HG02943 (cell line): ENCODE measurements around the gene HGF.
"Not testable (repeated sequence)": the region's sequence is repeated elsewhere in the genome, so short reads cannot be mapped to it uniquely, and the experiment has no call there.

ENCODE experiments used
- ATAC-seq: cut with Tn5 transposase; IDR thresholded peaks from one replicate; pipeline ENCODE4 v1.9.1; 2021; ENCODE audit warnings: mild to moderate bottlenecking, low read depth, moderate library complexity; ENCODE audit not compliant: unreplicated experiment

Gene HGF

DNA sequence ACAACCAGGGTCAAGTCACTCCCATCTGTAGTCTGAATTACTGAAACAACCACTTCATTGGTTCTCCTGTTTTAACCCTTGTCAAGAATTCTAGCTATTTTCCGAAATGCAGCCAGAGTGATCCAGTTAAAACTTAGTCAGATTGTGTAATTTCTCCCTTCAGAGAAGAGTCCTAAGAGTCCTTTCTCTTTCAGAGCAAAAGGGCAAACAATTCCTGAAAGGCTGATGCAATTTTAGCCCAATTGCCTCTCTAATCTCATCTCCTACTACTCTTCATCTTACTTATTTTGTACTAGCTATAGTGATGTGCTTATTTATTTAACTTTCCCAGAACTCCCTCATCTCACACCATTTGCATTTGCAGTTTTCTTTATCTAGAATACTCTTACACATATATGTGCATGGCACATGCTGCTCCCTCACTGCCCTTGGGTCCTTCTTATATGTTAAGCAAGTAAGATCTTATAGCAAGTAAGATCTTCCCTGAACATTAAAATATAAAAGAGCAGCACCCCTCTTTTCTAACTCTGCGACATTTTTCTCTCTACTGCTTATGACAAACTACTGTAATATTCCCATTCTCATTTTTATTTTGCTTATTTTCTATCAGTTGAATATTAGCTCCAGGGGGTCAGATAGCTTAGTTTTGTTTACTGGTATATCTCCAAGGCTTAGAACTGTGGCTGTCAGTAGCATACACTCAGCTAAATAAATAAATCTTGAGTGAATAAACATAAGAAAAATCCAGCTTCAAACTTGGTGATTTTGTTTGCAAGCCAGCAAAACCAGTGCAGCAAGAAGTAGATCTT, 44.6 kb downstream of the HGF start:
- ATAC-seq: no peak

DNA sequence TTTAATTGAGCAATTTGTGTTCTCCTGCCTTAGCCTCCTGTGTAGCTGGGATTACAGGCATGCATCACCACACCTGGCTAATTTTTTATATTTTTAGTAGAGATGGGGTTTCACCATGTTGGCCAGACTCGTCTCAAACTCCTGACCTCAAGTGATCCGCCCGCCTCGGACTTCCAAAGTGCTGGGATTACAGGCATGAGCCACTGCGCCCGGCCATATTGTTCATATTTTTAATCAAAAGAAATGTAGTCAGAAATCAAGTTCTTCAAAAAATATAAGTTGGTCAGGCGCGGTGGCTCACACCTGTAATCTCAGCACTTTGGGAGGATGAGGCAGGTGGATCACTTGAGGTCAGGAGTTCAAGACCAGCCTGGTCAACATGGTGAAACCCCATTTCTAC, 47.6 kb downstream of the HGF start:
- not testable (repeated sequence) for ATAC-seq

DNA sequence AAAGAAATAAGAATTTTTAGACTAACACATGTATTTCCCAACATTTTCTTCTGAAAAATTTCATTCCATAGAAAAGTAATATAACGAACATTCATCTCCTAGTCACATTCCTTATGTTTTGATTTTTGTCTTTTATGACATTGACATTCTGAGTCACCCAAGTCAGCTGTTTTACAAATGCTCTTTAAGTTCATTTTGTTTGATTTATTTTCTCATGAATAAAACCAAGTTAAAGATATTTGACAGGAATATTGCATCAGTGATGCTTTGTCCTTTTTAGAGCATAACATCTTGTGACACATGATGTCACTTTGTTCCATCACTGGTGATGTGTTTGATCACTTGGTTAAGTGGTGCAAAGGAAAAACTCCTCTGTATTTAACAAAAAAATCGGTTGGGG, 48.4 kb downstream of the HGF start:
- no peak for ATAC-seq

DNA sequence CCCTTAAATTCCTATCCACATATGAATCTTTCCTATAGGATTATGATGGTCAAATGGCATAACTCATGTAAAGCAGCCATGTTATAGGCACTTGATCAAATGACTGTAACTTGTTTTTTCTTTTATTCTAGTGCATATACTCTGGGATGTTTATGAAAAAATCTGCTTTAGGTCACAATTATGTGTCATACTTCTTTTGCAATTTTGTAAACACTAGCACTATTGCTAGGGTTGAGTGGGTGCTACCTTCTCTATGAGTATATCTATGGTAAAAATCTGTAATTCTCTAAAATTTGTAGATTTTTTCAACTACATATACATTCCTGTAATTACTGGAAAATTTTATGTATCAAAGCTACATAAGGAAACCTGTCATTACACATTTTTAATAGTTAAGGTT, 50.0 kb downstream of the HGF start:
- ATAC-seq: no peak

DNA sequence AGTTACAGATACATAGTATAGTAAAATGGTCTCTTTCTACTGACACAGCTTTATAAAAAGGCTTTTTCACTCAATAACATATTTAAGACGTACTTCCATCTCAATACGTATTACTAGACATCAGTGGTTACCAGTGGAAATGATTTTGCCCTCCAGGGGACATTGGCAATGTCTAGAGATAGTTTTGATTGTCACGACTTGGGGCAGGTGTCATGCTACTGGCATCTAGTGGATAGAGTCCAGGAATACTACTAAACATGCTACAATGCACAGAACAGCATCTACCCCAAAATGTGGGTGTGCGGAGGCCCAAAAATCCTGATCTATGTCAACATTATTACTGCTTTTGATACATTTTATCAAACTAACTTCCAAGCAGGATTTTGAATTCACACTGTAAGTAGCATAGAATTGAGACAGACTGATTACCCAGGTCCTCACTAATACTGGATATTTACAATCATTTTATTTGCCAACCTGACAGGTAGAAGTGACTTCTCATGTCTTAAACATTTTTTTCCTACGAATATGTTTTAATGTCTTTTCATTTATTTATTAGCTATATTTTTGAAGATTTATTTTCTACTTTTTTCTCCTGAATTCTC, 53.8 kb downstream of the HGF start:
- no peak for ATAC-seq

DNA sequence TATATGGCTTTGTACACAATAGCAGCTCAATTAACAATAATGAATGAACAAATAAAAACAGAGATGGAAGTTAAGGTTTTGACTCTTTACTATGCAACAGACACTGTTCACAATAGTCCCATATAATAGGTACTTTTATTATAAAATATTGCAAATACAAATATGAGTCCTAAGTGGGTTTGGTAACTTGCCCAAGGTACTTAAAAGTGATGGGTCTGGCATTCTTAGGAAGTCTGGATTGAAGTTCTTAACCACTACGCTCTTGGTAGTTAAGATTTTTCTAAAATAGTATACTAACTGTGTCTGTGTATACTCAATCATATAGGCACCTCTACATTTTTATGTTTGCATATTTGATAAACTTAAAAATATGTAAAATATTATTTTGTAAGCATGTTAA, 55.5 kb downstream of the HGF start:
- no peak for ATAC-seq

DNA sequence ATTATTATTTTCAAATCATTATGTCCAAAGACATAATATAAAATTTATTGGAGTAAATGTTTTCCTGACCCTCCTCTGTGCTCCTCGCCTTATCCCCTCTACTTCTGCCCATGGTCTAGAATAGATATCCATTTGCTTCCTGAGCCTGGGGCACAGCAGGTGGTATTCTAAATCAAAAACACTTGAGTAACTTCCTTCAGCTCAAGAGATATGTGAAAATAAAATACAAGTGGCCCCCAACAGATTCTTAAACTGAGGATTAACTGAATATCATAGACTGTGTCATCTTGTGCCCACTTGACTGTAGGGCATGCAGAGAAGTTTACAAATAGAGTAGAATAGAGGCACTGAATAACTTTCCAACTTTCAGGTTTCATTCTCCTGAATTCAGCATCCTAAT, 59.1 kb downstream of the HGF start:
- no peak for ATAC-seq

DNA sequence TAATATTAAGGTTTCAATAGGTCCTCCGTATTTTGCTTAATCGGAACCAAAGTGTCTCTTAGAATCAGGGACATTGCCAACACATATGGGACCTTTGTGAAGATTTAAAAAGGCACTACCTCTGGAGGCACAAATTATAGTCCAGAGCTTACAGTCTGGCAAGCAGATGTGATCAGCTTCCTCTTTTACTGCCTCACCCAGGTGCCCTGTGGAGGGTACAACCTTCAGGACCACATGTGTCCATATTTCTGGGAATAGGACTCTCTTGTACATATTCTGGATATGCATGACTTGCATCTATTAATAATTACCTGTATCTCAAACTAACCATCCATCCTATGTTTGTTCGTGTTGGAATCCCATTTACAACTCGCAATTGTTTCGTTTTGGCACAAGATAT, 60.0 kb downstream of the HGF start:
- no peak for ATAC-seq

DNA sequence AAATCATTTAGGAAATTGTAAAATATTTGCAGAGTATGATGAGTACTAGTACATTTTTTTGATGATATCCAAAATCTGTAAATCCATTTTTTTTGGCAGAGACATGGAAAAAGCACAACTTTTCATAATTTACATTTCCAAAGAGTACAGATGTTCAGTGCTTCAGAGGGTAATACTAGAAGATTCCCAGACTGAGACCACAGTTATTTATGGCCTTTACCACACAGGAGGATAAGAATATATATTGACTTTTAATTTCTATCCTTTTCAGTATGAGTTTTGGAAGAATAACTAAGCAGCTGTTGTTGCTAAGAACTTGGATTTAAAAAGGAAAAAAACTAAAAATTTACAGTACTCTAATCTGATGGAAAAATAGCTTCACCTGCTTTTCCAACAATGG, 61.9 kb downstream of the HGF start:
- no peak for ATAC-seq

DNA sequence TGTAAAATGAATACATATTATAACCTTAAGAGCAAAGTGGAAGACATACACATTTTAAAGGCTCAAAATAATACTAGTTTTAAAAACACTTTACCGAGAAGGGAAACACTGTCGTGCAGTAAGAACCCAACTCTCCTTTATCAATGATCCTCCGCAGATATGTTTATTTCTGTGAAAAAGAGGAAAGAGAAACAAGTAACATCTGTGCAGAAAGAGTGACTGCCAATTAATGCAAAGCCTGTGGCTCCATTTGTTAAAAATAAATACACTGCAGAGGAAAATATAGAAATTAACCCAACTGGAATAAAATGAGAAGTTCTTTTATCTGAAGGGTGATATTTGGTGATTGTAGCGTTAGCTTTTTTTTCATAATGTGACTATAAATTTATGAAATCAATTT, 62.7 kb downstream of the HGF start:
- no peak for ATAC-seq

DNA sequence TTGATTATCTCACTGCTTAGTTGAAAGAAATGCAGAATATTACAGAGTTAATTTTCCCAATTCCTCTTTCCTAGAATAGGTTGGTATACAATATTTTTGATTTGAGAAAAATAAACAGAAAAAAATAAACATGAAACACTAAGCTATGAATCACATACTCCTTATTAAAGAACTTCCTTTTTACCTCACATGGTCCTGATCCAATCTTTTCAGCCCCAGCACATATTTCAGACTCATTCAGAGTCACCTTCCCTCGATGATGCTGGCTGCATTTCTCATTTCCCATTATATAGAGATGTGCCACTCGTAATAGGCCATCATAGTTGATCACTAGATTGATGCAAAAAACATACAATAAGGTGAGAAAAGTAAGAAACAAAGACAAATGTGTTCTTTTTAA, 64.6 kb downstream of the HGF start:
- no peak for ATAC-seq

DNA sequence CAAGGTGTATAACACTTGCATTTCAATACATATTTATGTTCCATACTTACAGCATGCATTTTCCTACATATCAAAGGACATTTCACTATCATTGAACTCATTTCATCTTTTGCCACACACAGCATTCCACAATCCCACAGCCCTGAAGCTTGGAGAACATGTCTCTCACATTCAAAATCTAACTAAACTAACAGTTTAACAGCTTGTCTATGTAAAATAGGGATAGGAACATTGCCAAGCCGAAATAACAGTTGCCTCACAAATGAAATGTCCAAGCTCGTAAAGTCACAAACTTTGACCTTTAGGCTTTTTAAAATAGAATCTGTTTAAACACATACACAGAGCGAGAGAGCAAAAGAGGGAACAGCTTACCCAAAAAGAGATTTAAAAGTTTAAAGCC, 65.3 kb downstream of the HGF start:
- no peak for ATAC-seq

DNA sequence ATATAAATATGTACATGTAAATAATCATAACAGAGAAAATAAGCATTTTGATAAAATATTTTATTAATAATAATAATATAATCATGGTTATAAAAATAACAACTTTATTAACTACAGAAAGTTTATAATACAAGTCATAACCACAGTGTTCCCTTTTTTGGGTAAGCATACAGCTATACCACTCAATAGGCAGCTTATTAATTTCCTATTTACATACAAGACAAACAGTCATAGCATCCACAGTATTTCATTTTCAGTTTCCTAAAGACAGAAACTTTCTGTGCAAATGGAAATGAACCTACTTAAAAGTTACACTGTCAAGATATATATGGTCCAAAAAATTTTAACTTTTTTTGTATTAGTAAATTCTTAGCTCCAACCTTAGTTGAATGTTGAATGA, 70.9 kb downstream of the HGF start:
- no peak for ATAC-seq

DNA sequence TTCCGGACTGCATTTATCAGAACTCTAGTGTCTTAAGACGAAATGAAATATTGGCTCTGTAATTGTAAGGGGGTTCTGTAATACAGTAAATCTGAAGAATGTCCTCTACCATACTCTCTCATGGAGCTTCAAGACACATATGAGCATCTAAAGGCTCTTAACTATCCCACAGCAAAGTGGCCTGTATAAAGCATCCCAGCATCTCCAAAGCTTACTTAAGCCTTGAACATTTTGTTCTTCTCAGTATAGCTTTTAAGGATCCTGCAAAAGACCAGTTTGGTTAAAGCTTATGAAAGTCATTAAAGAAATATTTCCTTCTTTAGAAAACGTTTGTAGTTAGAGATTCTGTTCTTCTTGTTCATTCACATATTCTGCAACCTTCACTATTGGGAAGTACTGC, 75.1 kb downstream of the HGF start:
- ATAC-seq: no peak

DNA sequence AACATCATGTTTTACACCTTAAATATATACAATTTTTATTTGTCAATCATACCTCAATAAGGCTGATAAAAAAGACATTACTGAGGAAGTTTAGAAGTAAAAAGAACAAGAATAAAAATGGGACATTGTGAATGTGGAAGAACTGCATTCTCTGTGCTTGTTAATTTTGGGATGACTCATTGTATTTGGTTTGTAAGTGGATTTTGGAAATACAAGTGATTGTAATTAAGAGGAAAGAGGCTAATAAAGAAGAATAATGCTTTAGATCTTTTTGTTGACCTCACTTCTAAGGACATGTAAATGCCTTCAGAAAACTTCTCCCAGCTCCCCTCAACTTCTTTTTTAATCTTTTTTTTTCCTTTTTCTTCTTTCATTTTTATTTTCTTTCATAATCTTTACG, 76.0 kb downstream of the HGF start:
- ATAC-seq: no peak

DNA sequence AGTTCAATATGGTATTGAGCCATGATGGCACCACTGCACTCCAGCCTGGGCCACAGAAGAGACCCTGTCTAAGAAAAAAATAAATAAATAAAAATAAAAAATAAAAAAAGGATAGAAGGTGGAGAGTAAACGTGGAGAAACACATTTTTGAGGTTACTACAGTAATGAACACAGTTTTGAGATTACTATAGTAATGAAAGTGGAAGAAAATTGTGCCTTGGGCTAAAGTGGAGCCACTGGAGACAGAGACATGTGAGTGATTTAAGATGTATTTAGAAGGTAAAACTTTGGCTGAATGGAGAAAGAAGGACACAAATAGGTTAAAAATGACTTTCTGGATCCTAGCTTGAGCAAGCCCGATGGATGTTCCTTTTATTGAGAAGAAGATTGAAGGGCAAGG, 76.8 kb downstream of the HGF start:
- ATAC-seq: no peak

DNA sequence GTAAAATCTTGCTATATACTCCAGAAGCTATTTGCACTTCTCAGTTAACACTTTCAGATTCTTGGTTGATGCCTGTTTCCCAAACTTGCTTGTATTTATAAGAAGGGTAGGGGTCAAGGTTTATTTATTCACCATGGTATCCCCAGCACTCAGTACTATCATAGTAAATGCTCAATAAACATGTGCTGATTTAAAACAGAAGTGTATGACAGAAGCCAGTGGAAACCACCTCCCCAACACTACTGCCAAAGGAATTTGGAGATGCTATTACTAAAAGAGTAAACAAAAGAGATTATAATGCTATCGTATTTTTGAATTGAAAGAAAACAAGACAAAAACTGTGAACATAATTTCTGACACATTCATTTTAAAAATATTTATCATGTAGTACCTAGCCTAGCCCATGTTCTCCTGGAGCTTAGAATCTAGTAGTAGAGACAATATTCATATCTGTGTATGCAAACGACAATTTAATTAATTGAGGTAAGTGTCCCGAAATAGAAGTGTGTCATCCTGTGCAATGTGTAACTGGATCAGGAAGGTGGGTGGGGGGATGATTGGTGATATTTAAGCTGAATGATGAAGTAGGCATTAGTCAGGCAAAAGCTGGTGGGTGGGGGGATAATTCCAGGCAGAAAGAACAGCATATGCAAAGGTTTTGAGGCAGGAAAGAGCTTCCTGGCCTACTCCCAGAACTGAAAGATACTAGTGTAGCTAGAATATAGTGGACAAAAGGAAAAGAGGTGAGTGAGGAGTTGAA, 77.5 kb downstream of the HGF start:
- no peak for ATAC-seq

DNA sequence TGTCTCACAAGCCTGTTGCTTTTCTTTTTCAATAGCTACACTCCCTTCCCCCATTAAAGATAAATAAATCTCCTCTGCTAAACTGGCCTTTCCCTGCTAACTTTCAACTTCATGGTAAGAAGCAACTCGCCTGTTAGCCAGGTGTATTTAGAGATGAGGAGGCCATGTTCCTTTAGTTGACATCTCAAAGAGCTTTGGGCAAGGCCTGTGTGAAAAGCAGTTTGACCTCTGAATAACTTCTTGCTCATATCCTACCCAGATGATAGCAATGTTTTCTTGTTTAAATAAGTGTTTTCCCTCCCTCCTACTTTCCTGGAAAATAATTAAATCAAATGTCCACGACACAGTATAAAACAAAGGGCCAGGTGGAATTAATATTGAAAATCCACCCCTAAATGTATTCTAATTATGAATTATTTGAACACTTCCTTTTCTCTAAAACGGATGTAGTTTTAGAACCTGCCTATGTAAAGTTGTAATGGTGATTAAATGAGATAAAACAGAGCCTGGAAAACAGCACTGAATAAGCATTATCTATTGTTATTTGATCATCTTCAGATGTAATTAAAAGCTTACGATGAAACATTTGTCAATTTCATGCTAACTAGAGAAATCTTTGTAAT, 78.5 kb downstream of the HGF start:
- ATAC-seq: no peak

DNA sequence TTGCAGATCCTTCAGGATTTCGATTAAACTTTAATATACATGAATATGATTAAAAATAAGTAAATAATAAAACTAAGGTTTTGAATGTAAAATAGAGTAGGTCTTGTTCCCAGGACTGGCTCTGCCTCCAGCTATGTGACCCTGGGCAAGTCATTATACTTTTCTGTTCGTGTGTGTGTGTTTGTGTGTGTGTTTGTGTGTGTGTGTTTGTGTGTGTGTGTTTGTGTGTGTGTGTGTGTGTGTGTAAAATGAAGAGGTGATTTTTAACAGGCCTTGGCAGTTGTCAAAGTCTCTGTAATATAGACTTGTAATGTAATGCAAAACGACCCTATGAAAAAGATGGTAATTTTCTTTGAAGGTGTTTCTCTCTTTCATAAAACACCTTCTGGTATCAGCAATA, 79.2 kb downstream of the HGF start:
- ATAC-seq: no peak

DNA sequence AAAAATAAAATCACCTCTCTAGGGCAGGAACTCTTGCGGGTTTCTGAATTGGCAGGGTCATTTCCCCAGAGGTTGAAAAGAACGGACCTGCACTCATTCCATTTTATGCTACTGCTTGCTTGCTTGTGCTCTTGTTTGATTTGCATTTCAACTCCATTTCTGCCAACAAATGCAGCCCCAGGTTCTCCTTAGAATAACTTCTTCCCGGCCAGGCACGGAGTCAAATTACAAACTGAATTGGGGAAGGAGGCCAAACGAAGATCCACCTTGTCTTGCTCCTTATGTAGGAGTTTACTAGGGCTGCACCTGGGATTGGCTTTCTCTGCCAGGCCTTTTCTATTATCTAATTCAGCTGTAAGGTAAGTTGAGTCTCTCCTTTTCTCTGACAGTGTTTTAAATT, 79.6 kb downstream of the HGF start:
- ATAC-seq: no peak

DNA sequence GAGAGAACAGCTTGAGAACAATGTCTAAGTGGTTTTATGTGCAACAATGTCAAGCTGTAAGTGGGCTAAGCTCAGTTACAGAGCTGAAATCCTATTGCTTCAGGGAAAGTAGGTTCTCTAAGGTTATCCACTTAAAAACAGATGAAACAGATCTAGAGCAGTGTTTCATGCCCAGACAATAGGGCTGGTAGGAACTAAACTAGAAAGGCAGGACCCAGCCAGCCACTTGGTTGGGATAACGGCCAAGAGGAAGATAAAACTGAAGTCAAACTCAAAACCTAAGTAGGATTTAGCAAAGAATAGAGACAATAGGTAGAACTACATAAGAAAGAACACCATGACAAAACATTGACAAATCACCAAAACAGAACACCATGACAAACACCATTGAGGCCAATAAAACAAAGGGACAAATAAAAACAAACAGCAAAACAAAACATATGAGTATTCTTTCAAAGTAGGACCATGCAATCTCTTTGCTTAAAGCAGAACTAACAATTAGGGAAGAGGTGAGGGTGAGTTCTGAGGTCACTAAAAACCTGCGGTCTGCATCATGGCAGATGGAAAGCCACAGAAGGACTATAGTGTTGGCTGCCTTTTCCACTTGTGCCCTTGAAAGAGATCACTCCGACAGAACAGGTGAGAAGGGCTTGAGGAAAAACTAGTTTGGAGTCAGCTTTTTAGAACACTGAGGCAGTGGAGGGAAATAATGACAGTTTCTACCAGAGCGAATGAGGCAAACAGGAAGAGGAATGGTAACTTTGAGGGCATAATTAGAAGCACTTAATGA, 81.0 kb downstream of the HGF start:
- ATAC-seq: no peak
